GM18861 (cell line): ENCODE results near the gene HOXA1.

Experiments
- ATAC-seq: cut with Tn5 transposase; IDR thresholded peaks from one replicate; pipeline ENCODE4 v1.9.1; 2021; ENCODE audit not compliant: unreplicated experiment

HOXA1 gene

GRCh38 chr7:27095897-27096767, at the start of gene HOXA1:
HOXA1 (minus strand) TSS chr7:27096000; CDS start chr7:27095912, 88 bp downstream.
- peak; percentile 90 for ATAC-seq

- no peak for ATAC-seq
Observed at GRCh38 chr7:27145165-27145913, 49.5 kb upstream of the HOXA1 start.

GRCh38 chr7:27144781-27145164, 49.0 kb upstream of the HOXA1 start:
- ATAC-seq, result no peak

GRCh38 chr7:27143950-27144780, 48.4 kb upstream of the HOXA1 start:
- no peak for ATAC-seq

GRCh38 chr7:27143023-27143949, 47.5 kb upstream of the HOXA1 start, which contains the start of gene HOXA5:
HOXA5 (minus strand) TSS chr7:27143681; CDS start chr7:27143607, 74 bp downstream.
- no peak for ATAC-seq

GRCh38 chr7:27142580-27143022, 46.8 kb upstream of the HOXA1 start:
- ATAC-seq, result no peak

- ATAC-seq, result no peak
Observed at GRCh38 chr7:27141923-27142579, 46.3 kb upstream of the HOXA1 start.

GRCh38 chr7:27141137-27141922, 45.5 kb upstream of the HOXA1 start:
- no peak for ATAC-seq

GRCh38 chr7:27140126-27140857, 44.5 kb upstream of the HOXA1 start:
- no peak for ATAC-seq

- no peak for ATAC-seq
Observed at GRCh38 chr7:27139334-27140125, 43.7 kb upstream of the HOXA1 start.

GRCh38 chr7:27138985-27139333, 43.2 kb upstream of the HOXA1 start:
- ATAC-seq, result no peak

GRCh38 chr7:27138472-27138871, 42.7 kb upstream of the HOXA1 start:
- no peak for ATAC-seq

- no peak for ATAC-seq
Observed at GRCh38 chr7:27137640-27138315, 42.0 kb upstream of the HOXA1 start.

GRCh38 chr7:27134392-27134791, 38.6 kb upstream of the HOXA1 start:
- ATAC-seq, result no peak

GRCh38 chr7:27133409-27134231, 37.8 kb upstream of the HOXA1 start:
- ATAC-seq, result no peak

GRCh38 chr7:27132978-27133377, 37.2 kb upstream of the HOXA1 start:
- no peak for ATAC-seq
